DMS114 treated with DMSO at 0.1 percent for 48 hours (cell line): ENCODE measurements around the gene RPL7A.
"Not testable (repeated sequence)": the region's sequence is repeated elsewhere in the genome, so short reads cannot be mapped to it uniquely, and the experiment has no call there.

ENCODE experiments used
- DNase-seq: peaks from one replicate; lab custom pipeline; 2025; ENCODE audit not compliant: unreplicated experiment; lab: John Stamatoyannopoulos, UW

RPL7A gene

GRCh38 chr9:133347985-133348717, at the start of gene RPL7A, which contains the start of gene MED22:
Gene RPL7A, plus strand, starts transcription at chr9:133348218. Its CDS starts 26 bp downstream, at chr9:133348244.
Gene MED22, minus strand, starts transcription at chr9:133348131. Its CDS starts 1,469 bp downstream, at chr9:133346662.
- DNase-seq, result peak; percentile 89

DNA sequence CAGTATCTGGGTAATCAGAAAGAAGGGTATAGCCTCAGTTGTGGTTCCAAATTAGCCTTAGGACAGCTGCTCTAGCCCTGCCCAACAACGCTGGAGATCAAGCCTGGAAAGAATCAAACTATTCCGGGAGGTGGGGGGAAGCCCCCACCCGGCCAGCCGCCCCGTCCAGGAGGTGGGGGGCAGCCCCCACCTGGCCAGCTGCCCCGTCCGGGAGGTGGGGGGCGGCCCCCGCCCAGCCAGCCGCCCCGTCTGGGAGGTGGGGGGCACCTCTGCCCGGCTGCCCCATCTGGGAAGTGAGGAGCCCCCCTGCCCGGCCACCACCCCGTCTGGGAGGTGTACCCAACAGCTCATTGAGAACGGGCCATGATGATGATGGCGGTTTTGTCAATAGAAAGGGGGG, 48.0 kb upstream of the RPL7A start:
- DNase-seq, result not testable (repeated sequence)

GRCh38 chr9:133301253-133302230, 46.5 kb upstream of the RPL7A start:
- no peak for DNase-seq

- no peak for DNase-seq
Measured at GRCh38 chr9:133303266-133304157, 44.5 kb upstream of the RPL7A start.

DNA sequence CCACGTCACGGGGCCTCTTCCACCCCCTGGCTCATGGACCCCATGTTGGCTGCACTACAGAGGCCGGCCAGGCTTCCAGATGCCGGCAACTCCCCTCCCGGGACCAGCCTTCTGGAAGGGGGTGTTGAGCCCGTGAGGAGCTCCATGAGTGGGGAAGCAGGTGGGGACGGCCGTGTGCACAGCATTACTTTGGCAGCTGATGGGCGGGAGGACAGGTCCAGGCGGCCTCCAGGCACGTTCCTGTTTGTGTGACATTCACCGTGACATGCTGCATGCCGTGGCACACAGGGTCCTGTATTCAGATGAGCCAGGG, 43.9 kb upstream of the RPL7A start:
- no peak for DNase-seq

- no peak for DNase-seq
Measured at GRCh38 chr9:133304477-133305377, 43.3 kb upstream of the RPL7A start.

DNA sequence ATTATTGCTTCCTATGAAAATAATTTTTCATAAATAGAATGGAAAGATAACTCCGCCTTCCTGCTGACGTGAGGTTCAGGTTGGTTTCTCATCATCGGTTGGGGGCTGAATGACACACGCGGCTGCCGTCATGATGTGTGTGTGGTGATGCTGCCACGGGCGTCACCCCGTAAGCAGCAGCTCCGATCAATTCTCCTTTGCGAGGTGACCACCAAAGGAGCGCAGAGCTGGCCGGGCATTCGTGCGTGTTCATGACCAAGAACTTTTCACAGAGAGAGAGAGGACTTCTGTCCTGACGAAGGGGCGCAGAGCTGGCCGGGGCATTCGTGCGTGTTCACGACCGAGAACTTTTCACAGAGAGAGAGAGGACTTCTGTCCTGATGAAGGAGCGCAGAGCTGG, 42.3 kb upstream of the RPL7A start:
- no peak for DNase-seq

DNA sequence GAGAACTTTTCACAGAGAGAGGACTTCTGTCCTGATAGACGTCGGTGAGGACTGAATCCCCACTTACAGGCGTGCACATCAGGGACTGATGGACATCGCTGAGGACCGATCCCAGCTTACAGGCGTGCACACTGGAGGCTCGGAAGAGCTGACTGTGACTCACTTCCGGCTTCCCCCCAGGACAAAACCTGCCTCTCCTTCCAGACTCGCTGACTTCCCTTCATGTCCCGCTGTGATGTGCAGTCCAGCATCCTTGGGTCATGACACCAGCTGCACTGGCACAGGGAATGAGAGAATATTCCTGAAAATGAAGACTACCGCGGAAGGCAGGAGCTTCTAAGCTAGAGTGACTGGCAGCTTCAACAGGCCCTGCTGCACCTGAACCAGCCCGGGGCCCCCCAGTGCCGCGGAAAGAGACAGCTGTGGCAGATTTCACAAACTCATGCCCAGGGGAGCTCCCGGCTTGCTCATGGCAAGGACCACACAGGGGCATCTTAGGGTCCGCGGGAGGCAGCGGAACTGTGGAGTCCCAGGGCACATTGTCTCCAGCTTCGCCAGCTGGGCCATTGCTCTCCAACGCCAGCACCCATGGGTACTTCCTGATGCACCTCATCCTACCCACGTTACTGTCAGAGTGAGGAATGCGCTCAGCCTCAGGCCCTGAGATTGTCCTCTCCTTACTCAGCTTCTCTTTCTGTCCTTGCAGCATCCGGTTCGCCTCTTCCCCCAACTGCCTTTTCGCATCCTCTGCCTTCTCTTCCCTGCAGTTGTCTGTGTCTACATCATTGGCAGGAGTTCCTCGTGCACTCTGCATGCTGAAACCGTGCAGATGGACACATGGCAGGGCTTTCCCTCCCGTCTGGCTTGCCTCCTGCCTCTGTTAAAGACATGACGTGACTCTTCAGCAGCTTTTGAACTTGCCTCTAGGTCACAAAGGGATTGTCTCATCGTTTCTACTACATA, 41.5 kb upstream of the RPL7A start:
- DNase-seq, result no peak

GRCh38 chr9:133307301-133307700, 40.7 kb upstream of the RPL7A start:
- DNase-seq, result no peak

GRCh38 chr9:133309608-133310007, 38.4 kb upstream of the RPL7A start:
- DNase-seq, result no peak

DNA sequence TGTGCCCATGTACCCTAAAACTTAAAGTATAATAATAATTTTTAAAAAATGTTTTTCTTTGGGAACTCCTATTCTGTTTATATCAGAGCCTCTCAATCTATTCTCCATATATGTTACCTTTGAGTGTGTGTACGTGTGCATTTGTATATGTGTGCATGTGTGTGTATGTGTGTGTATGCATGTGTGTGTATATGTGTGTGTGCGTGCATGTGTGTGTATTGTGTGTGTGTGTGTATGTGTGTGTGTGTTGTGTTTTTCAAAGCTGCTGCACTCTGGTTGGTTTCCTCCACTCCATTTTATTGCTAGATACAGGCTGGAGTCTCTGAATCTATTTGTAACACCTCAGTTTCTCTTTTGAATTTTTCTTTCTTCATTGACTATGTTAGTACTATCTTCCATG, 32.0 kb upstream of the RPL7A start:
- DNase-seq, result no peak

GRCh38 chr9:133317551-133317950, 30.5 kb upstream of the RPL7A start:
- DNase-seq, result not testable (repeated sequence)

GRCh38 chr9:133320421-133320881, 27.6 kb upstream of the RPL7A start:
- no peak for DNase-seq

GRCh38 chr9:133321411-133321935, 26.5 kb upstream of the RPL7A start:
- no peak for DNase-seq

GRCh38 chr9:133322701-133323100, 25.3 kb upstream of the RPL7A start:
- DNase-seq, result no peak

GRCh38 chr9:133323211-133323610, 24.8 kb upstream of the RPL7A start:
- DNase-seq, result no peak

- no peak for DNase-seq
Measured at GRCh38 chr9:133323991-133324703, 23.9 kb upstream of the RPL7A start.

GRCh38 chr9:133327021-133327420, 21.0 kb upstream of the RPL7A start:
- DNase-seq, result not testable (repeated sequence)
